A549 (cell line): Measurements from ENCODE around the gene ZC2HC1B.
"Not testable (repeated sequence)": the region's sequence is repeated elsewhere in the genome, so short reads cannot be mapped to it uniquely, and the experiment has no call there.

ENCODE experiments used
- CTCF ChIP-seq: fragments of >200 bp; sonication (Bioruptor Twin); formaldehyde crosslinking; IDR thresholded peaks from 3 replicates; pipeline ENCODE4 v1.5.1; 2016
- FOSB ChIP-seq: fragments of 250-450 bp; sonication (Bioruptor Pico); IDR thresholded peaks from 2 replicates; pipeline ENCODE4 v1.5.0; 2020; ENCODE audit warnings: mild to moderate bottlenecking, moderate library complexity
- JUNB ChIP-seq: fragments of >200 bp; sonication (Bioruptor Twin); formaldehyde crosslinking; IDR thresholded peaks from 2 replicates; pipeline ENCODE4 v1.6.1; 2016
- POLR2A ChIP-seq: IDR thresholded peaks from 2 replicates; pipeline ENCODE4 v1.6.1; 2012; ENCODE audit warnings: mild to moderate bottlenecking, low read length
- RNF2 ChIP-seq: fragments of 200-600 bp; sonication (generic); IDR thresholded peaks from 2 replicates; pipeline ENCODE4 v1.6.1; 2016; ENCODE audit warnings: low read depth, mild to moderate bottlenecking, antibody characterized with exemption, moderate library complexity, borderline replicate concordance

GRCh38 chr6:143868808-143869207, 4.5 kb downstream of the ZC2HC1B start:
- TF ChIP-seq CTCF; RNF2; JUNB; POLR2A; FOSB (CRISPR knock-in tag): not testable (repeated sequence)
